Measurements from ENCODE around the gene ZNF574. TPM values are rescaled to one million over a fixed set of nuclear protein-coding genes. Genes with fewer than 3 reads are reported as not detected.

Gene ZNF574
- total and polyA plus RNA-seq, 2 of the 8 experiments (the other 6 are each of a cell fraction or from before 2014, with no cell fraction given) = 27.0 to 38.8 TPM

GRCh38 chr19:42030645-42031440 is 45.1 kb upstream of the ZNF574 start:
- no peak for TF ChIP-seq SP2 (IDR thresholded peaks at IDR 0.05; ENCODE audit: low read length)
- no peak for TF ChIP-seq FOSL1 (IDR thresholded peaks at IDR 0.05; ENCODE audit: insufficient read depth, low read depth, low read length)
- no peaks in the 10 kb centered on the region for H3K79me2 ChIP-seq (ENCODE audit: control insufficient read depth in 1 of 2, insufficient read depth in 2 of 2, low read length in 2 of 2)
- peak overlapping the region; percentile 18 for H2BK12ac ChIP-seq (ENCODE audit: low read depth, low read length)
- peak overlapping the region; percentile 16 for H4K91ac ChIP-seq (replicated peaks; ENCODE audit: insufficient read length, low read length)
- no peak overlapping the region for H3K23ac ChIP-seq (ENCODE audit: insufficient read length)
- no peak overlapping the region for H3K9ac ChIP-seq (replicated peaks in 1 of 4; ENCODE audit: extremely low read depth in 1 of 4, low read depth in 3 of 4, low read length in 3 of 4)
- H3K36me3 ChIP-seq (ENCODE audit: control insufficient read depth in 2 of 4, insufficient read depth in 4 of 4, low read length in 3 of 4) = peaks cover 0 to 5% (median 4%) of the 10 kb centered on the region in 4 experiments; a peak in 4 of 8 replicates
- no peak overlapping the region for H4K5ac ChIP-seq (ENCODE audit: insufficient read length, low read depth, low read length)
- H3K14ac ChIP-seq (ENCODE audit: insufficient read length) = no peak overlapping the region
- H3K9me3 ChIP-seq (ENCODE audit: insufficient read depth in 2 of 2, low read depth in 1 of 2, low read length in 1 of 2) = no peaks in the 10 kb centered on the region
- H3K27me3 ChIP-seq (replicated peaks in 1 of 4; ENCODE audit: control insufficient read depth in 3 of 4, extremely low read depth in 1 of 4, insufficient read depth in 3 of 4, low read length in 3 of 4) = no peaks in the 10 kb centered on the region
- peak overlapping the region; percentile 35 for H3K4ac ChIP-seq (replicated peaks; ENCODE audit: insufficient read length, low read depth, low read length)
- H3K27ac ChIP-seq (ENCODE audit: low read depth, low read length) = no peak overlapping the region
- no peak overlapping the region for H2AFZ ChIP-seq (ENCODE audit: low read length)
- no peak overlapping the region for H2BK5ac ChIP-seq (ENCODE audit: low read depth, low read length)
- peaks cover 0 to 7% (median 5%) of the 10 kb centered on the region in 4 experiments; a peak in 5 of 7 replicates for H3K4me1 ChIP-seq (replicated peaks in 1 of 4; ENCODE audit: control insufficient read depth in 3 of 4, insufficient read depth in 4 of 4, low read length in 3 of 4)
- H3K56ac ChIP-seq (replicated peaks; ENCODE audit: insufficient read length, low read depth, low read length) = no peak overlapping the region
- no peak overlapping the region for H3K4me2 ChIP-seq (ENCODE audit: insufficient read depth in 1 of 2, low read depth in 2 of 2, low read length in 2 of 2)
- H2BK15ac ChIP-seq (ENCODE audit: low read length) = peak overlapping the region; percentile 61; the same call in 1 of the 2 replicates
- H3K18ac ChIP-seq (ENCODE audit: extremely low read depth, low read length) = no peak overlapping the region; the same call in 1 of the 2 replicates
- no peak overlapping the region for H4K8ac ChIP-seq (ENCODE audit: extremely low read depth, insufficient read depth, low read length)
- 96% methylated on average over 7 of the region's 7 CpGs; no CpG with 5 or more reads in 1 of the 2 experiments for WGBS, 2 experiments (ENCODE audit: extremely low coverage in 1 of 2, insufficient coverage in 1 of 2, insufficient read length in 1 of 2, insufficient replicate concordance in 2 of 2, low coverage in 1 of 2, low lambda C conversion rate in 2 of 2, missing lambda C conversion rate in 1 of 2)
- H4K20me1 ChIP-seq (replicated peaks in 1 of 2; ENCODE audit: control insufficient read depth in 1 of 2, insufficient read depth in 2 of 2, low read length in 2 of 2) = peaks cover 0 to 2% of the 10 kb centered on the region in 2 experiments
- H2AK5ac ChIP-seq (ENCODE audit: low read depth, low read length) = no peak overlapping the region
- no peaks in the 10 kb centered on the region for H3K23me2 ChIP-seq (ENCODE audit: low read depth, low read length)
- CTCF ChIA-PET (ENCODE audit: partially characterized antibody) = interaction anchor here (0.5 to 3.7 kb wide), 9 partner anchors 7 to 265 kb away, joined by 3 to 58 read pairs (median 3); no protein-coding TSS in a partner anchor
- H2BK120ac ChIP-seq (replicated peaks; ENCODE audit: low read depth, low read length) = no peak overlapping the region
- H2BK20ac ChIP-seq (ENCODE audit: low read length) = 0 out of 2 replicates have a peak overlapping the region, but pooled peaks have one; percentile 18
- DNase-seq (ENCODE audit: low read depth in 1 of 2, low spot score in 2 of 2) (no peak), FAIRE-seq (no peak)
- H3K79me1 ChIP-seq (ENCODE audit: low read depth, low read length) = no peaks in the 10 kb centered on the region
- POLR2A ChIA-PET (ENCODE audit: partially characterized antibody) = interaction anchor here (0.7 to 2.3 kb wide), 2 partner anchors 72 to 170 kb away, joined by 4 read pairs; partner anchors contain the start of gene RABAC1
- H3K4me3 ChIP-seq (ENCODE audit: extremely low read depth in 1 of 4, insufficient read depth in 2 of 4, low read depth in 3 of 4, low read length in 4 of 4) = no peak overlapping the region
